HG03520 (cell line): Measurements from ENCODE around the gene TBC1D20.

Experiments used
- ATAC-seq: cut with Tn5 transposase; IDR thresholded peaks from one replicate; pipeline ENCODE4 v1.9.1; 2021; ENCODE audit warnings: mild to moderate bottlenecking, moderate library complexity; ENCODE audit not compliant: unreplicated experiment

The TBC1D20 gene

DNA sequence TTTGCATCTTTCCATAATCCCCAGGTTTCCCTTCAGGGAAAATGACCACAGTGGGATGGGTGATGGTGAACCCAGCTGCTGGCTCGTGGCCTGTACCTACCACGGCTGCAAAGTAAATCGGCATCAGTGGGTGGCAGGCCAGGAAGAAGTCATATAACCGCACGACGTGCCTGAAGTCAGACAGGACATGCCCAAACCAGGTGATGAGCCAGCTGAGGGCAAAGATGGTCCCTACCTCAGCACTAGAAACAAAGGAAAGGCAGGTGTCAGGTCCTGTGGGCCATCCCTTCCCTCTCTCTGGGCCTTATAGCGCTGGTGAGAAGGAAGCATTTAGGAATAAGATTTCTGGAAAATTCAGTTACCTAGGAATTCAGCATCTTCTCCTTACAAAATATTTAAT, 22.2 kb downstream of the TBC1D20 start:
- ATAC-seq, result no peak

DNA sequence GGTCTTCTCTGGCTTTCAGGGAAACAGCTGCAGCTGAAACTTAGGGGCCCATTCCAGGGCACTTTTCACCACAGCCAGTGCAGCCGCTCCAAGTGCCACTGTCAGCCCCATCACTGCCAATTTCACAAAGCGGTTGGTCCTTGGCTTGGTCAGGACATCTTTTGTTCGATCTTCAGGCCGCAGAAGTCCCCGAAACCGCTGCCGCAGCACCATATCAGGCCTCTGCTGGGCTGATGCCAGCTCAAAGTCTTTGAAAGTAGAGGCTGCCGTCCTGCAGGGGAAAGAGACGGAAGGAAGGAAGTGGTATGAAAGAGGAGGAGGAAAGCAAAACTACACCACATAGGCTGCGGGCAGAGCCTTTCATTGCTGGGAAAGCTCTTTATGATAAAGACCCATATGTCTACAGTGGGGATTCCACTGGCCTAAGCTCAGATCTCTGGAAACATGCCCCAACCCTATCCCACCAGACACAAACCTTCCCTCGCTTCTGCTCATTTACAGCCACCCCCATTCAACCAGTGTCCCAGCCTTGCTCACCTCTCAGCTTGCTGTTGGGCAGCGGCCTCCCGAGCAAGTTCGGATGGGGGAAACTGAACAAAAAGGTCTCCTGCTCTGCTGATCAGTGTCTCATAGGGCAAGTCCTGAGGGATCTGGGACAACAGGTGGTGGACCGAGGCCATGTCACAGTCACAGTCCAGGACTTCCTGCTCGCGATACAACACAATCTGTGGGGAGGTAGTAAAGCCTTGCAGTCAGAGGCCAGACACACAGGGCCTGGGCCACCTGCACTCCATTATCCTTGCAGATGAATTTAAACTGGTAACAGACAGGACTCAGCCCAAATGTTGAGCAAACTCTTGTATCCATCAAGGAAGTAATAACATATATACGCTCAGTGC, 23.5 kb downstream of the TBC1D20 start:
- no peak for ATAC-seq

DNA sequence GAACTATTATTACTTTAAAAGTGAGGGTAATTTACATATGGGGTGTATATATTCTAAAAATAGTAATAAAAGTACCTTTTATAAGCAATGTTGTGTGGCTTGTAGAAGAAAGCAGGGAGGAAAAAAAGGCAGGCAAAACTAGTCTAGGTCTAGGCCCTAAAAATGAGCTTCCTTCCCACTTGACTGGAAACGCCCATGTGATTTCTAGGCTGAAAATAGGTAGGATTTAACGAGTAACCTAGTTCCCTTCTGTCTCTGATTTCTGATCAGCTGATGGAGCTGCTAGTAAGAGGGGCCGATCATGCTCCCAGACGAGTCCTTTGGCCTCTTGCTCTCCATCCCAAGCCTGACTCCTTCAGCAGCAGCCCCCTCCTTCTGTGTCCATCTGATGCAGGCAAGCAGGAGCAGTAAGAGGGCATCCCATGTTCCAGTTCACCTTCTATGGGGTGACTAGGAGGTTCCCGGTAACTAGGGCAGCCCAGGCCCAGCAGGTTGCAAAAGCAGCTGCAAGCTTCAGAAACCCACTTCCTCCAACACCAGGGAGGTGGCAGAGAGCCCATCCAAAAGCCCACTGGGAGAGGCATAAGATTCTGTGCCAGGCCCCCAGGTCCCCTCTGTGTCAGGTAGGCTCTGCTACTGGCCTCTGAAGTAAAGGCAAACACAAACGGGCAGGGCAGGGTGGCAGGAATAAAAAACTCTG, 24.4 kb downstream of the TBC1D20 start:
- no peak for ATAC-seq

DNA sequence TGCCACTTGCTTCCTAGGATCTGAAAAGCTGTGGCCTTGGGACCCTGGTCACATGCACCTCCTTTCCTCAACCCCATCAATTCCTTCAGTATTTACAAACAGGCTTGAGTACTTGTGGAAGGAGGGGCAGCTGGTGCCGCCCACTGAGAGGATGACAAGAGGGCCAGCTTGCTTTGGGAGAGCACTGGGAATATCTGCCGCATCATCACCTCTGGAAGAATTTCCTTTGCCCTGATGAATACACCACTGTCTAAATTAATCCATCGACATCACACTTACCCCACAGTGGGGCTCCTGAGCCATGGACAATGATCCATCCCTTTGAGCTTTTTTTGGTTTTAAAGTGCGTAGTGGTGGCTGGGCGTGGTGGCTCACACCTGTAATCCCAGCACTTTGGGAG, 25.9 kb downstream of the TBC1D20 start:
- no peak for ATAC-seq

DNA sequence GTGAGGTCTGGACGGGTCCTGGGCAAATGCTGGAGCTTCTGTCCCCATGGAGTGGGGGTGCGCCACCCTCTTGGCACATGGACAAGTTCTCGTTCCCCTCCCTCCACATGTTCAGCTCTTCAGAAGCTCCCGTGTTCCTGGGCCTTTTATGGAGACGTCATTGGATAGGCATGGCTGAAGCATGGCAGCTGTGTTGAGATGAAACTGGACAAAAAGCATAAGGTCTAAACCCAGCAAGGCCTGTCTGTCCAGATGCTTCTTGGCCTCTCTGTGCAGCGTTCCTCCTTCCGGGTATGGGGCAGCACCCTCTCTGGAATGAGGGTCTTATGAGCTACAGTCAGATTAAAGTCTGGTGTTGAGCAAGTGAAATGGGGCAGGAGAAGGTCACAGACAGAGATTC, 26.8 kb downstream of the TBC1D20 start:
- ATAC-seq, result no peak

DNA sequence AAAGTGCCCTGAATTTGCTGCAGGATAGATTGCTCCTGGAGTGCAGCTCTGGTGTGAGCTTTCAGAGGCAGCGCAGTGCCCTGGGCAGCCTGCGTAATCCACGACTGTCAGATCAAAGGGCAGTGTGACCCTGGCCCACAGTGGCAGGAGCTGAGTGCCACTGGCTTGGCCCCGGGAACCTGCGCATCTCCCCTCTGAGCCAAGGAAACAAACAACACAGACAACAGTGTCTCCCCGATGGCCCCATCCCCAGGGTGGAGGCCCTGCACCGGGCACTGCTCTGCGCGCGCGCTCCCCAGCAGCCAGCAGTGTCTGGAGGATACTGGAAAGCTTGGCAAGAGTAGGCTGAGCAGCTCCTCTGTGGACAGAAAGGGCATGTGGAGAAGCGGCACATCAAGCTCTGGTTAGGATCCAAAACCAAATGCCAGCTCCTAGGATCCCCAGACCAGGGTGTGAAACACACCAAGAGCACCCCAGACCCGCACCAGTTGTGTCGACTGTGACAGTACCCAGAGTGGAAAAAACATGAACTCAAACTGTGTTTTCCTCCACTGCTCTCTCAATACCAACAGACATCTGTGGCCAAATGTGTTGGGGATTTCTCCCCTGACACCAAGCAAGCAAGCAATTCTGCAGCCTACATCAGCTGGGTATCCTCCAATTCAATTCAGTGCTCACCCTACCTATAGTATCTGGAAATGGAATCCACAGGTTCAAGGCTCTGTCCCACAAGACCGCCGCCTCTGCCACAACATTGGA, 27.5 kb downstream of the TBC1D20 start:
- ATAC-seq, result no peak

DNA sequence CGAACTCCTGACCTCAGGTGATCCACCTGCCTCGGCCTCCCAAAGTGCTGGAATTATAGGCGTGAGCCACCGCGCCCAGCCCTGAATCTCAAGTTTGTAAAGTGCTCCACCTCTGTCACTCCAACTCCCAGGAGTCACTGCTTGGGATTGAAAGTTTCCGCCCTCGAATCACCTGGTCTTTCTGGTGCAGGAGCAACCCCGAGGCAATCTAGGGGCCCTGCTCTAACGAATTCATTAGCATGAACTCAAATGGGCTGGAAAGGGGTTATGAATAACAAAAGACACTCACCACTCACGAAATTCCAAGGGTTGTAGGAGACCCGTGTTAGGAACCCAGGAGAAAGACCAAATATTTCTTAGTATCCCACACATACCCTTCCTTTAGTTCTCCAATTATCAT, 28.1 kb downstream of the TBC1D20 start:
- no peak for ATAC-seq

DNA sequence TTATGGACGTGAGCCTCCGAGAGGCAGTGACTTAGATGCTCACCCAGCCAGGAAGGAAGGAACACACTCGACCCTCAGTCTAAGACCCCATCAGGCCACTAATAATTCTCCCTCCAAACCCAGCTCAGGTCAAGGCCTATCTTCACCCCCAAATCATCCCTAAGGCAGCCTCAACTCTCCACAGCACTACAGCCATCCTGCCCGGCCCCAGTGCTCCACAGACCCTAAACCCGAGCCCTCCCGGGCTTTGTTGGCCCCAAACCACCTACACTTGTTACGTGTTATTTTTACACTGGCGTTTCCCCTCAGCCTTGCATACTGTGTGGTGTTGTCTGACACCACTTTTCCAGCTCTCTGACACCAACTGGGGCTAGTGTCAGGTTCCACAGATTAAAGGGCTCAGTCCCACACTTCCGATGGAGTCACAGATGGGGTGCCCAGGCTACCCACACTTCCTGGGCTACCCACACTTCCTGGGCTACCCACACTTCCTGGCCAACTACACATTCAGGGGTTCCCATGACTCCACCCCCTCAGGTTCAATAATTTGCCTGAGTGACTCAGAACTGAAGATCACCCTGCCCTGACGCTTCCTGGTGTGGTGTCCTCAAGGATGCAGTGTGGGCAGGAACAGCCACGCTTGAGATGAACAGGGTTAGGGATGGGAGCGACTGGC, 28.9 kb downstream of the TBC1D20 start:
- ATAC-seq, result peak; percentile 79

DNA sequence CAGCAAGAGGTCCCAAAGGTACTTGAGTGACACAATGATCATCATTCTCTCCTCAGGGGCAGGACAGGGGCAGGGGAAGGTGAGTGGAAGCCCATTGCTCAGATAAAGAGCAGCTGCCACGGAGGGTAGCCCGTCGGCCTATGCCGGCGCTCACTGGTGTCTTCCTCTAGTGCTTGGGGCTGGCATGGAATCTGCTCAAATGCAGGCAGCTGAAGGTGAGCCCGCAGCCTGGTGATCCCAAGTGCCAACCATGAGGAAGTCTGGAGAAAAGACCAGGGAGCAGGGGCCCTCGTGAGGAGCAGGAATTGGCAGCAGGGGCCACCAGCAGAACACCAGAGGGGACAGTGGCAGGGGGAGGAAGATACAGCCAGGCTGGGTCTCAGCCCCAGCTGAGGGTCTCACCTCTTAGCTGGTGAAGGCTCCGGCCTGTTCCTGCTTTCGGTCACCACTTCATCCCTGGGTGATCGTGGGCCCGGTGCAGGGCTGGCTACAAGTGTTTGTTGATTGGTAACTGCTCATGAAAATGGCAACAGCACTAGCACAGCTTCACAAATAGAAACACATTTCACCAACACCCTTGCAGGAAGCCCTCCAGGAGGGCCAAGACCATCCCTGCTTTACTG, 29.5 kb downstream of the TBC1D20 start:
- ATAC-seq, result no peak

DNA sequence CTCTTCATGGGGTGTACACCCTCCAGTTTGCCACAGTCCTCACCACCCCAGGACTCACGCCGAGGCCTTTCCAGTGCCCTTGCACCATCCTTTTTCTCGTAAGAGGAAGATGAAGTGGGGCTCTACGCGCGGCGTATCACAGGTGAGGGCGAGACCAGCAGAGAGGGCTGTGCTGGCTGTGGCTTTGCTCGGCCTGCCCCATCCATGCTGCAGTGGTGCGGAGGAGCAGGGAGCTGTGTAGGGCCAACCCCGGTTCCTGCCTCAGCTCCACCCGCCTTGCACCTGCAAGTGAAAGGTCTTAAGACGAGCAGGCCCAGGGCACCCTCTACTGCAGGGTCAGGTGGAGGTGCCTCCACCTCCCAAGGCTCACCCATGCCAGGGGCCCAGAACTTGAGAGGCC, 30.1 kb downstream of the TBC1D20 start:
- ATAC-seq, result no peak

DNA sequence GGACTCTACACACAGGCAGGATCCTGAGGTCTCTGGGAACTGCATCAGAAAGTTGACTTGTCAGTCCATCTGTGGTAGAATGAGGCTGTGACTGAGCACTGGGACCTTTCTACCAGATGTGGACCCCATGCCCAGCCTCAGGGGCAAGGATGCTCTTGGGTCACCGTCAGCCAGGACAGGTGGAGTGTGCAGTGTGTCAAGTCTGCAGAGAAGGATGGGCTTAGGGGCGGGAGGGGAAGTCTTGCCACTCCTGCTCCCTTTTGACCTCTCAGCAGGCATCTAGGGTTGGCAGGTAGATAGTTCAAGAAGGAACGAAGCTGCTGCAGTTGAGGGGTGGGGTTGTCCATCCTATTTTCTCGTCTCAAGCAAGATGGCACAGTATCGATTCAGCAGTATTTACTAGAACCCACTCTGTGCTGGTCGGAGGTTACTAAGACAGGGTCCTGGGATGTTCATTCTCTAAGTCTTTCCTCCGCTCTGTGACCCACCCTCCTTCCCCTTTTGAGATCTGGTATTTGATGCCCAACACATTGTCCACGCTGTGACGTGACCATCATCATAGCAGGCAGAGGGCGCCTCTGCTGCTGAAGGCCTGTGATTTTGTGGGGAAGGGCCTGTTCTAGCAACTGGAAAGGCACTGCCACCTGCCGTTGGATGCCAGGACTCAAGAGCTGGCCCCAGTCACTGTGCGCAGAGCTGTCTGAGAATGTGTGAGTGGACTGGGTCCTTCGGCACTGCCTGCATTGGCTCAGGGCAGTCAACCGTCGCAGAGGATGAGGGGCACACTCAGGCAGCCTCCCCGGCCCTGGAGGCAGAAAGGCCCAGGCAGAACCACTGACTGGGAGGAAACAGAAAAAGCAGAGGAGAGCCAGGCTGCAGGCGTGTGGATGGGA, 31.1 kb downstream of the TBC1D20 start:
- ATAC-seq, result no peak

DNA sequence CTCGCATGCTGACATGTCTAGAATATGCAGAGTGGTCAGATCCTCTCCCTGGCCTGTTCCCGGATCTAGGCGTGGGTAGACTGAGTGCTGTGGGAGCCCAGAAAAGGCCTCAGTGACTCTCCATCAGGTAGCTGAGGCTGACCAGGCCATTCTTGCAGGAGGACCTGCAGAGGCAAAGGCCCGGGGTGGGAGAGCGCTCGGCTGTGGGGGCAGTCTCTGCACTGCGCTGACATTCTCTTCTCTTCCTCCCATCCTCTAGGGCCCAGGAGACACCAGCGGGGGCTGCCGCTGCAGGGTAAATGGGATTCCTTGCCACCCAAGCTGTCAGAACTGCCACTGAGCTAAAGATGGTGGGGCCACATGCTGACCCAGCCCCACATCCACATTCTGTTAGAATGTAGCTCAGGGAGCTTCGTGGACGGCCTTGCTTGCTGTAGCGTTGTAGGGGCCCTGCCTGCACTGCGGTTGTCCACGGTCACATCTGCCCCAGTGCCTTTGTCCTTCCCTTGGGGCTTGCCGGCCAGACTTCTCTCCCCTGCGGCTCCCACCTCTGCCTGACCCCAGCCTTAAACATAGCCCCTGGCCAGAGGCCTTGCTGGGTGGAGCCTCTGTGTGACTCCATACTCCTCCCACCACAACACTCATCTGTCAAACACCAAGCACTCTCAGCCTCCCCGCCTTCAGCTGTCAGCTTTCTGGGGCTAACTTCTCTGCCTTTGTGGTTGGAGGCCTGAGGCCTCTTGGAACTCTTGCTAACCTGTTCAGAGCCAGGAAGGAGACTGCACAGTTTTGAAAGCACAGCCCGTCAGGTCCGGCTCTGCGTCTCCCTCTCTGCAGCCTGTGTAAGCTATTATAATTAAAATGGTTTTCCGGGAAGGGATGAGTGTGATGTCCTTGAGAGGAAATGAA, 32.0 kb downstream of the TBC1D20 start:
- ATAC-seq, result no peak

DNA sequence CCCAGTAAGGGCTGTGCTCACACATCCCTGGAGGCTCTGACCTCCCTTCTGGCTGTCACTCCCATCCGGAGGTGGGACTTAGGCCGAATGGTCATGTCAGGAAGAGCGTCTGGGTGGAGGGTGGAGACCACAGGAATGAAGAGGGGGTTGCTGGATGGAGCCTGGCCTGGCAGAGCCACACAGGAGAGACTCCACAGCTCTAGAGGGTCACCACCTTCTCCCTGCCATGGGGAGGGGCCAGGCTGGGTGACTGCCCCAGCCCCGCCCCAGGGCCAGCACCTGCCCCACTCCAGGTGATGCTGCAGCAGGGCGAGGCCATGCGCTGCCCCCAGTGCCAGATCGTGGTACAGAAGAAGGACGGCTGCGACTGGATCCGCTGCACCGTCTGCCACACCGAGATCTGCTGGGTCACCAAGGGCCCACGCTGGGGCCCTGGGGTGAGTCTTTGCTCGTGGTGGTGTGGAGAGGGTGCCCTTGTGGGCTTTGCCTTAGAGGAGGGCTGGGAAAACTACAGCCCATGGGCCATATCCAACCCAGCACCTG, 33.6 kb downstream of the TBC1D20 start:
- no peak for ATAC-seq

DNA sequence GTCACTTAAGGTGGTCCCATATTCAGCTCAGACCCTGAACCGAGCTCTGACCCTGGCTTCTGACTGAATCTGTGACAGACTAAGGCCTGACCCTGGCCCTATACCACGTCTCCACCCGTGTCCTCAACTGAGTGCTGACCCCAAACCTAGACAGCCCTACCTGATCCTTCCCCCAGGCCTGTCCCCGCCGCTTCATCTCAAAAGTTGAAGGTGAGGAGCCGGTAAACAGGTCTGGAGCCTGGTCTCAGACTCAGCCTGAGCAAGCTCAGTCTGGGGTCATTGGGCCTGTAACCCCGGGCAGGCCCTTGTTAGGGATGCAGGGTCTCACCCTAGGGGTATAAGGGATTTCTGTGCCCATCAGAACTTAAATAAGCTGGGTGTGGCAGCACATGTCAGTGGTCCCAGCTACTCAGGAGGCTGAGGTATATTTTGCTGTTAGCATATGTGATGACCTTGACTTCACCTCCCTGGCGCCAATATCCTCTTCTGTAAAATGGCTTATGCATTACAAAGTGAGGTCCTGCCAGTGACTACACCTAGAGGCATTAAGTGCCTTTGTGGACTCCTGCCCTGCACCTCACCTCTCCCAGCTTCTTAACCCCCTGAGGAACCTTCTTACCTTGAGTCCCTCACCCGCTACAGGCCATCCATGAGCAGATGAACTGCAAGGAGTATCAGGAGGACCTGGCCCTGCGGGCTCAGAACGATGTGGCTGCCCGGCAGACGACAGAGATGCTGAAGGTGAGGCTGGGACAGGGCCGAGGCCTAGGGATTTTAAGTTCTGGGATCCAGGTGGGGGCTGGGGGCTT, 34.3 kb downstream of the TBC1D20 start:
- no peak for ATAC-seq

DNA sequence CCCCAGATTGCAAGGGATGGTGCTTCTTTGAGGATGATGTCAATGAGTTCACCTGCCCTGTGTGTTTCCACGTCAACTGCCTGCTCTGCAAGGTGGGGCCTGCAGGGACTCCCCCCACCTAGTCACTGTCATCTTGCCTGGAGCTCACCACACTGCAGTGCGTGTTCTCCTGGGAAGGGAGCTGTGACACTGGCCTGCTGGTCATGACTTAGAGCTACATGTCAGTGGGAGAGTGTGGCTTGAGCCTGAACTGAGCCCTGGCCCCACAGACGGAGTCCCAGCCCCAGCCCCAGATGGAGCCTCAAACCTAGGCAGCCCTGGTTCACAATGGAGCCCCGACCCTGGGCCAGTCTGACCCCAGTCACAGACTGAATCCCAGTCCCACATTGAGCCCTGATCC, 34.9 kb downstream of the TBC1D20 start:
- ATAC-seq, result no peak

DNA sequence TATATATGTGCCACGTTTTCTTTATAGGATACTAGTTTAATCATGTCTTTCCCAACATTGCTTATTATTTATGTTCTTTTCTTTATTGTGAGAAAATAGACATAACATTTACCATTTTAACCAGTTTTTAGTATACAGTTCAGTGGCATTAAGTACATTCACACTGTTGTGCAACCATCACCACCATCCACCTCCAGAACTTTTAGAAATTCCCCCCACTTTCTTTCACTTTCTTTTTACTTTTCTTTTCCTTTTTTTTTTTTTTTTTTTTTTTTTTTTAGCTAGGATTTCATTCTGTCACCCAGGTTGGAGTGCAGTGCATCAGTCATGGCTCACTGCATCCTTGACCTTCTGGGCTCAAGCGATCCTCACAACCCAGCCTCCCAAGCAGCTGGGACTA, 35.8 kb downstream of the TBC1D20 start:
- ATAC-seq, result no peak

DNA sequence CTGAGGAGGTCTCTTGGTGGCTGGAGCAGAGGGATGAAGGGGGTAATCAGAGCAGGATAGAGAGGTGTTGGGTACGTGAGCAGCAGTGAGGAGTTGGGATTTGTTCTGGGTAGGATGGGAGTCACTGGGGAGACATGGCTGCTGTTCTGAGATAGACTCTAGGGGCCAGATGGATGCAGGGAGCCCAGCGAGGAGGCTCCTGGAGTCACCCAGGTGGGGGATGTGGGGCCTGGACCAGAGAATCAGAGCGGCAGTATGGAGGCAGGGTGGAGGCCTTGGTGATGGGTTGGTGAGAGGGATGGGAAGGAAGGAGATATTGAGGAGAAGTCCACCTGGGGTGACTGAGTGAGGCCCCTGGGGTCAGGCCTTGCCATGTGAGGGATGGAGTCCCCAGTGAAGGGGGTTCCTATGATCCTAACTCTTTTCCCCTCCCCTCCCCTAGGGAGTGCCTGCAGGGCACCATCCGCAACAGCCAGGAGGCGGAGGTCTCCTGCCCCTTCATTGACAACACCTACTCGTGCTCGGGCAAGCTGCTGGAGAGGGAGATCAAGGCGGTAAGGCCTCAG, 40.6 kb downstream of the TBC1D20 start:
- ATAC-seq, result no peak
